Muscle of arm (tissue), 14 donors: Measurements from ENCODE around the gene CDC42SE1. TPM values are rescaled to one million over a fixed set of nuclear protein-coding genes. Genes with fewer than 3 reads are reported as not detected.
"Not testable (repeated sequence)": the region's sequence is repeated elsewhere in the genome, so short reads cannot be mapped to it uniquely, and the experiment has no call there.

Experiments used
- DNase-seq: peaks from one replicate; pipeline ENCODE4 v3.0.0-alpha.2; 2013
- long read RNA-seq, 11 donors: transcript quantifications; one replicate each; lab custom pipeline, GENCODE V29; 2026
- polyA plus RNA-seq, 12 donors: library from polyadenylated mRNA; unstranded; fragments of 120-200 nt; gene quantifications; one replicate each; pipeline ENCODE4 v1.2.1, GENCODE V29; 2013; ENCODE audit not compliant: insufficient read length in 12 of 12

CDC42SE1 gene, protein sequence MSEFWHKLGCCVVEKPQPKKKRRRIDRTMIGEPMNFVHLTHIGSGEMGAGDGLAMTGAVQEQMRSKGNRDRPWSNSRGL
- polyA plus RNA-seq: 100 to 1,000 TPM in 1 of 12 donors, 10 to 100 TPM in 11; 41.7 to 188 (median 61.7) TPM
- long read RNA-seq, donor 1, transcript CDC42SE1-201 (5 exons, 3,045 nt): major isoform, 14 of 21 reads
- long read RNA-seq, donor 1, partial matches to known transcripts: 5 of 21 reads
- long read RNA-seq, donor 1, other reads (novel, unspliced or antisense): 0 of 21 reads
- long read RNA-seq, donor 2, transcript CDC42SE1-201 (5 exons, 3,045 nt): major isoform, 7 of 14 reads
- long read RNA-seq, donor 2, partial matches to known transcripts: 0 of 14 reads
- long read RNA-seq, donor 2, other reads (novel, unspliced or antisense): 6 of 14 reads
- long read RNA-seq, donor 3, transcript CDC42SE1-201 (5 exons, 3,045 nt): major isoform, 9 of 41 reads
- long read RNA-seq, donor 3, partial matches to known transcripts: 16 of 41 reads
- long read RNA-seq, donor 3, other reads (novel, unspliced or antisense): 14 of 41 reads
- long read RNA-seq, donor 4, partial matches to known transcripts: 19 of 25 reads
- long read RNA-seq, donor 4, other reads (novel, unspliced or antisense): 0 of 25 reads
- long read RNA-seq, donor 5, transcript CDC42SE1-201 (5 exons, 3,045 nt): major isoform, 11 of 11 reads
- long read RNA-seq, donor 5, partial matches to known transcripts: 0 of 11 reads
- long read RNA-seq, donor 5, other reads (novel, unspliced or antisense): 0 of 11 reads
- long read RNA-seq, donor 6, transcript CDC42SE1-201 (5 exons, 3,045 nt): major isoform, 7 of 29 reads
- long read RNA-seq, donor 6, partial matches to known transcripts: 0 of 29 reads
- long read RNA-seq, donor 6, other reads (novel, unspliced or antisense): 21 of 29 reads
- long read RNA-seq, donor 7, partial matches to known transcripts: 0 of 5 reads
- long read RNA-seq, donor 7, other reads (novel, unspliced or antisense): 0 of 5 reads
- long read RNA-seq, donor 8, transcript CDC42SE1-201 (5 exons, 3,045 nt): major isoform, 14 of 53 reads
- long read RNA-seq, donor 8, partial matches to known transcripts: 0 of 53 reads
- long read RNA-seq, donor 8, other reads (novel, unspliced or antisense): 36 of 53 reads
- long read RNA-seq, donor 9, transcript CDC42SE1-201 (5 exons, 3,045 nt): major isoform, 12 of 15 reads
- long read RNA-seq, donor 9, partial matches to known transcripts: 0 of 15 reads
- long read RNA-seq, donor 9, other reads (novel, unspliced or antisense): 0 of 15 reads
- long read RNA-seq, donor 10, transcript CDC42SE1-201 (5 exons, 3,045 nt): major isoform, 7 of 11 reads
- long read RNA-seq, donor 10, partial matches to known transcripts: 0 of 11 reads
- long read RNA-seq, donor 10, other reads (novel, unspliced or antisense): 0 of 11 reads
- long read RNA-seq, donor 11, transcript CDC42SE1-201 (5 exons, 3,045 nt): major isoform, 12 of 24 reads
- long read RNA-seq, donor 11, partial matches to known transcripts: 10 of 24 reads
- long read RNA-seq, donor 11, other reads (novel, unspliced or antisense): 0 of 24 reads

DNA sequence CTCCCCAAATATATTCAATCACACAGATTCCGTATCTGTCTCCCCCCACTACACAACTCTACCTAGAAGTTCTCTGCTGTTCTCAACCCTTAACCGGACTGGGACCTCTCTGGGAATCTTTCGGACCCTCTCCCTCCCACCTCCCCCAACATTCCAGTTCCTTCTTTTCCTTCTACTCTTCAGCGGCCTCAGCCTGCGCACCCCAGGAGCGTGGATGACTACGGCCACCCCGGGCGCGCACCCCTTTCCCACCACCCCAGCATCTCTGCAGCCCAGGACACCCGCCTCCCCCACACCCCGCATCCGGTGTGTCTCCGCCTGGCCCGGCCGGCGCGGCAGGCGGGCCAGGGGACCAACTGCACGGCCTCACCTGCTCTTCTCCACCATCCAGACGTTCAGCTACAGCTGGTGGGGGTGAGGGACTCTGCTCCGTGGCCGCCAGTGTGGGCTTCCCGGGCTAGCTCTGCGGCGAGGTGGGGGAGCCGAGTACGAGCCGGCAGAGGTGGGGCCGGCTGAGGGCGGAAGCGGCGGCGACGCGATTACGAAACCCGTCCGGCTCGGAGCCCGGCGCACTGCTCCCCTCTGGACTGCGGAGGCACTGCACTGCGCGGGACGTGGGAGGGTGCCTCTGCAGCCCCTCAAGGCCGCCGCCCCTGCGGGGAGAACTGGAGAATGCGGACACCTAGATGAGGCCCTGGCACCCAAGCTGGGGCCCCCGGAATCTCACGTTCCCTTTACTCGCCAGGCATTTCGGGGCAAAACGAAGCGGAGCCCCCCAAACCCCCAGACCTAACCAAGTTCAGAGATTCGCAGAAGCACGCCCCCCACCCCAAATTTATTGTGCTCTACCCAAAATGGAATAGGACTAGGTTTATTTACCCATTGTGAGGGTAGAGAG, at the start of gene CDC42SE1:
Gene CDC42SE1 (minus strand): TSS at position 514 of the 898 bp plus-strand sequence. CDS start 3,892 bp downstream, outside the sequence.
- DNase-seq: peak; percentile 89

- DNase-seq: no peak
Observed at GRCh38 chr1:151108331-151108730, 48.9 kb upstream of the CDC42SE1 start.

DNA sequence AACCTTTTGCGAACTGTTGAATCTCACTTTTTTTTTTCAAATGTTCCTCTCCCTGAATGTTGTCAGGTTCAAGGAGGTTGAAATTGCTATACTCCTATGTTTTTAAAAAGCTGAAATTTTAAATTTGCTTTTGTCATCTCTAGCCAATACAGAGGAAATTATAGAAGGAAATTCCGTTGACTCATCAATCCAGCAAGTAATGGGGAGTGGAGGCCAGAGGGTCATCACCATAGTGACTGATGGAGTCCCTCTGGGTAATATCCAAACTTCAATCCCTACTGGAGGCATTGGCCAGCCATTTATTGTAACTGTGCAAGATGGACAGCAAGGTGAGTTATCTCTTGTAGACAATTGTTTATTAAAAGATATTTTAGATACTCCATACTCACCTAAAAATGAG, 47.5 kb upstream of the CDC42SE1 start:
- no peak for DNase-seq

DNA sequence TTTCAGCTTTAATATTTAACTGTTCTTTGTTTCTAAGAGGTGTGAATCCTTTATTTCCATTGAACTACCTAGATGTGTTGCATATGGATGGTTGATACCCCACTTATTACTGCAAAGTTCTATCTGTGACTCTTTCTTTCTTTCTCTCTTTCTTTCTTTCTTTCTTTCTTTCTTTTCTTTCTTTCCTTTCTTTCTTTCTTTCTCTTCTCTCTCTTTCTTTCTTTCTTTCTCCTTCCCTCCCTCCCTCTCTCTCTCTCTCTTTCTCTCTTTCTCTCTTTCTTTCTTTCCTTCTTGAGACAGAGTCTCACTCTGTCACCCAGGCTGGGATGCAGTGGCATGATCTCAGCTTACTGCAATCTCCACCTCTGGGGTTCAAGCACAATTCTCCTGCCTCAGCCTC, 45.2 kb upstream of the CDC42SE1 start:
- DNase-seq: no peak

DNA sequence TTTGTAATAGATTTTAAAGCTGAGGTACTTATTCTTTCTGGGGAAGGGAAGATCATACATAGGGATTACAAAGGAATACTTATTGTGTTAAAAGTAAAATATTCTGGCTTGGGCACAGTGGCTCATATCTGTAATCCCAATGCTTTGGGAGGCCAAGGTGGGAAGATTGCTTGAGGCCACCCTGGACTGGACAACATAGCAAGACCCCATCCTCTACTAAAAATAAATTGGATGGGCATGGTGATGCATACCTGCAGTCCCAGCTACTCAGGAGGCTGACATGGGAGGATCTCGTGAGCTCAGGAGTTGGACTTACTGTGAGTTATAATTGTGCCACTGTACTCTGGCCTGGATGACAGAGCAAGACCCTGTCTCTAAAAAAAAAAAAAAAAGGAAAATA, 38.7 kb upstream of the CDC42SE1 start:
- no peak for DNase-seq

DNA sequence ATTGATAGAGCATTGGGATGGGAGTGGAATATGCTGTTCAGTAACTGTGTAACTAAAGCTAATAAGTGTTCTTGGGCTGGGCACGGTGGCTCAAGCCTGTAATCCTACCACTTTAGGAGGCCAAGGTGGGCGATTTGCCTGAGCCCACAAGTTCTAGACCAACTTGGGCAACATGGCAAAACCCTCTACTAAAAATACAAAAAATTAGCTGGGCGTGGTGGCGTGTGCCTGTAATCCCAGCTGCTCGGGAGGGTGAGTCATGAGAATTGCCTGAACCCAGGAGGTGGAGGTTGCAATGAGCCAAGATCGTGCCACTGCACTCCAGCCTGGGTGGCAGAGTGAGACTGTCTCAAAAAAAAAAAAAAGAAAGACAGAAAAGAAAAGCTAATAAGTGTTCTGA, 38.0 kb upstream of the CDC42SE1 start:
- DNase-seq: not testable (repeated sequence)

GRCh38 chr1:151085953-151086559, 26.6 kb upstream of the CDC42SE1 start:
- no peak for DNase-seq

DNA sequence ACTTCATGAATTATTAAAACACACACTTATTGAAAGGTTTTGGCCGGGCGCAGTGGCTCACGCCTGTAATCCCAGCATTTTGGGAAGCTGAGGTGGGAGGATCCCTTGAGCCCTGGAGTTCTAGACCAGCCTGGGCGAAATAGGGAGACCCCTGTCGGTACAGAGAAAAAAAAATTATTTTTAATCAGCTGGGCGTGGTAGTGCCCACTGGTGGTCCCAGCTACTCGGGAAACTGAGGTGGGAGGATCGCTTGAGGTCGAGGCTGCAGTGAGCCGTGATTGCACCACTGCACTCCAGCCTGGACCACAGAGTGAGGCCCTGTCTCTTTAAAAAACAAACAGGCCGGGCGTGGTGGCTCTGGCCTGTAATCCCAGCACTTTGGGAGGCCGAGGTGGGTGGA, 12.8 kb upstream of the CDC42SE1 start:
- DNase-seq: no peak

- DNase-seq: peak; percentile 98
Observed at GRCh38 chr1:151070474-151071276, 11.3 kb upstream of the CDC42SE1 start, which contains the start of gene GABPB2. TSS of gene GABPB2 (plus strand) at chr1:151070761. CDS start at chr1:151088190, 17,429 bp downstream.

GRCh38 chr1:151069103-151069486, 9.7 kb upstream of the CDC42SE1 start:
- no peak for DNase-seq

GRCh38 chr1:151067185-151067584, 7.8 kb upstream of the CDC42SE1 start:
- DNase-seq: no peak

- DNase-seq: no peak
Observed at GRCh38 chr1:151065089-151065645, 5.7 kb upstream of the CDC42SE1 start.

GRCh38 chr1:151062741-151063371, 3.4 kb upstream of the CDC42SE1 start:
- DNase-seq: no peak

DNA sequence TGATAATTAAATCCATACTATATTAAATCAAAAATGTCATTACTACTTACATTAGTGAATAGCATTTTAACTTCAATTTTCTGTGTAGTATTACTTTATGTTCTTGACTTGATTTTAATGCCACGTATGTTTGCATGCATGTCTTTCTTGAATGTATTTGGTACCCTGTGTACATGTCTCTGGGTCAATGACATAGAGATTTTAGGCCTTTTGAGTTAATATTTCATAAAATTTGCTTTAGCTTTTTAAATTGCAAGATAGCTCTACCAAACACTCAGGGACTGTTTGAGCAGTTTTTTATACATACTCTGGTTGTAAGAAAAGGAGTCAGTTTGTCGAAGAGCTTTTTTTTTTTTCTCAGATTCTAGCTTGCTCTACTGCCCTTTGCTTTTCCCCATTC, 2.3 kb upstream of the CDC42SE1 start:
- no peak for DNase-seq

DNA sequence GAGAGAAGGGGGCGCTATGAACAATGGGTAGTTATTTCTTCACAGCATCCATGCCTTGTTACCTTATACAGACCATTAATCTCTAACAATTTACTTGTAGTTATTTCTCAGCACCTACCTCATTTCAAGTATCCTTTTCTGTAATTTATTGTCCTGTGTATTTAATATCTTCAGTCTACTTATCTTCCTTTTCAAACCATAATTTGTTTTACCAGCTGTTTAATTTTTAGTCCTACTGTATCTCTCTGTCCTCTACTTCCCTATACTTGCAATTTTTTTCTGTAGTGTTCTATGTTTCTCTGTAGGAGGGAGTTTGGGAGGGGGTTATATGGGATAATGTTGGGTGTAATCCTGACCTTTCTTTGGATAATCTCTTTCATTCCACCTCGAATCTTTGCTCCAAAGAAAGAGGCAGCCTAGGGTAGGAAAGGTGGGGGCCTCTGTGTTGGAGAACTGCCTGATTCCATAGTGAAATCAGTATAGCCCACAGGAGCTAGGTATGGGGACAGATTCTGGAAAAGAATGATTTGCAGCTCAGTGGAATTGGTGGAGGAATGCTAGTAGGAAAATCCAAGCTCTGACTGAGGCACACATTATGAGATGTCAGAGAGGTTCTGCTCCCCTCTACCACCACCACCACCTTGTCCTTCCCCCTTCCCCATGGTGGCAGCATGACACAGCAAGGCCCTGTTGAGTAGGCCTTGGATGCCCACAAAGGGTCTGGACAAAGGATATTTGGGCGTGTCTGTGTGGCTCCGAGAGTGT, 1.4 kb upstream of the CDC42SE1 start:
- DNase-seq: no peak

DNA sequence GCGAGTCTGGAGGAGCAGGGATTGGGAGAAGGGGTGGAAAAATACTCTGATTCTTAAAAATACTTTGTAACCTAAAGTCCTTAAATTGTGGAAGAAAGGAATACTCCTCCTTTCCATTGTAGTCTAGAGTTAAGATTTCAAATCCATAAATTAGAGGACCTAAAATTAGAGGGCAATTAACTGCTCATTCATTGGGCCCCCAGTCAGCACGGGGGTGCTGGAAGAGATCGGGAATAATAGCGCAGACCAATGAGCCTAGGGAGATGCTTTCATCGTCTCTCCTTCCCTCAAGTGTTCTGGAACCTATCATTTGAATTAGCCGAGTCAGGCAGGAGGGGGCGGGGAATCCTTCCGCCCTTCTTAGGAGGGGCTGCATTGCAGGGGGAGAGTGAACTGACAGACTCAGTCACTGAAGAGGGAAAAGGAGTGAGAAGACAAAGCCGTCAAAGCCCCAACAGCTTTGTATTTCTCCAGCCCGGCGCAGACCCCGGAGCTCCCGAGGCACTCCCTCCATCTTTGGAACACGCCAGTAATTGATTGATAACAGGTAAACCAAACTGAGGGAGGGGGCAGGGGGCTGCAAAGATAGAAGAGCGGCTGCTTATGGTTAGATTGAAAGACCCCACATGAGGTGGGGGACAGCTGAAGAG, 710 bp upstream of the CDC42SE1 start, which contains the start of gene MLLT11:
Gene MLLT11 (plus strand): TSS at position 391 of the 650 bp plus-strand sequence. CDS start 6,828 bp downstream, outside the sequence.
- DNase-seq: peak; percentile 85
